Adrenal gland (tissue), 12 donors: ENCODE results near the gene IRGC. TPM values are rescaled to one million over a fixed set of nuclear protein-coding genes. Genes with fewer than 3 reads are reported as not detected.

ENCODE experiments used
- DNase-seq, 7 donors: peaks; one replicate each; pipeline ENCODE4 v3.0.0-alpha.2; 2019 to 2020
- H3K27ac ChIP-seq, 5 donors: fragments of 200-600 bp; sonication (generic) in 4 of 5; 1 replicate in 3 of 5; 2 replicates in 2 of 5; pipeline versions ENCODE4 v1.5.1 to v1.8.0; 2016 to 2020; ENCODE audit warnings: mild to moderate bottlenecking in 1 of 5
- H3K27me3 ChIP-seq: fragments of 200-600 bp; 2 replicates; pipeline ENCODE4 v1.8.0; 2021
- H3K36me3 ChIP-seq, 2 donors: fragments of 200-600 bp; replicated peaks in 1 of 2; 1 replicate in 1 of 2; 2 replicates in 1 of 2; pipeline versions ENCODE4 v1.5.1 to v1.8.0; 2018 to 2022
- H3K4me1 ChIP-seq, 2 donors: fragments of 200-600 bp; replicated peaks in 1 of 2; 1 replicate in 1 of 2; 2 replicates in 1 of 2; pipeline versions ENCODE4 v1.5.1 to v1.8.0; 2018 to 2021
- H3K4me3 ChIP-seq, 4 donors: fragments of 200-600 bp; sonication (generic) in 3 of 4; one replicate each; pipeline ENCODE4 v1.5.1; 2016 to 2018
- H3K9me3 ChIP-seq, 3 donors: fragments of 200-600 bp; sonication (generic) in 1 of 3; replicated peaks in 1 of 3; 1 replicate in 2 of 3; 2 replicates in 1 of 3; pipeline versions ENCODE4 v1.5.1 to v1.8.0; 2016 to 2021
- CTCF ChIP-seq, 6 experiments: fragments of 450-650 bp in 4 of 6; fragments of 200-600 bp in 2 of 6; sonication (generic) in 1 of 6; IDR thresholded peaks; 1 replicate in 5 of 6; 2 replicates in 1 of 6; pipeline versions ENCODE4 v1.5.1 to v1.8.0; 2016 to 2021; ENCODE audit warnings: antibody characterized with exemption in 6 of 6, mild to moderate bottlenecking in 2 of 6, moderate library complexity in 1 of 6
- POLR2A ChIP-seq, 2 donors: fragments of 450-650 bp; IDR thresholded peaks; one replicate each; pipeline ENCODE4 v1.6.1; 2017; ENCODE audit warnings: antibody characterized with exemption in 2 of 2, mild to moderate bottlenecking in 2 of 2, moderate library complexity in 1 of 2
- WGBS, 4 donors: extraction: QIAGEN DNeasy Blood & Tissue Kit in 2 of 4; methylation state at CpG; one replicate each; pipeline versions ENCODE4 v1.1.5 to v1.1.7; 2013 to 2017; 5-methylcytosine and 5-hydroxymethylcytosine counted together
- intact Hi-C, 2 donors: fragments of 100-400 bp; cut with DNase I; formaldehyde crosslinking; loops; one replicate each; pipeline versions ENCODE4 v1.14.1 to v1.15.0; 2022 to 2023
- polyA plus RNA-seq, 3 donors: library from polyadenylated mRNA; stranded (reverse); fragments of 200-250 nt in 2 of 3; fragments of 350-450 nt in 1 of 3; fragmentation: Illumina TruSeq in 1 of 3; extraction: RNeasy Lipid Tissue Mini Kit (QIAGEN cat#74804) in 1 of 3; gene quantifications; one replicate each; pipeline ENCODE4 v1.2.3, GENCODE V29; 2013 to 2014
- total RNA-seq, 9 donors: library from RNA; depleted of rRNA in 4 of 9; stranded (reverse); fragments of >200 nt in 4 of 9; fragments of 120-200 nt in 1 of 9; fragmentation: NEBNext Ultra II Directional in 1 of 9; extraction: Animal tissue kit (Norgen Biotek cat#: 25700) in 1 of 9; gene quantifications; one replicate each; pipeline versions ENCODE4 v1.1.0 to v1.2.4, GENCODE V29; 2013 to 2023
- donor health status: healthy with polysubstance abuse.
- donor health status: Bipolar disorder and iron deficiency.
- donor health status: DM: yes; HTN: yes; CAD: no.
- donor health status: DM: no; HTN: no; CAD: no.
- donor health status: DM: no; HTN: no; CAD: no.
- donor health status: DM: yes; HTN: yes; CAD: no.

Gene IRGC
- total and polyA plus RNA-seq, 12 donors, result not detected

GRCh38 chr19:43768273-43769050, 52.6 kb downstream of the IRGC start:
- peaks cover under 1 to 19% of the 10 kb centered on the region in 2 donors for H3K4me1 ChIP-seq
- intact Hi-C loops, result no loop called here
- DNase-seq, result peak in 1 of 7 donors; percentile 33
- no peaks in the 10 kb centered on the region for H3K27me3 ChIP-seq
- no peaks in the 10 kb centered on the region for H3K9me3 ChIP-seq
- WGBS, 4 donors, result 69 to 77% (median 71%) methylated on average over 14 to 15 of the region's 15 CpGs
- H3K27ac ChIP-seq, result no peak overlapping the region
- H3K36me3 ChIP-seq, result no peaks in the 10 kb centered on the region
- no peak overlapping the region for H3K4me3 ChIP-seq
- no peak for TF ChIP-seq POLR2A (IDR thresholded peaks at IDR 0.05)
- TF ChIP-seq CTCF (IDR thresholded peaks at IDR 0.05), result no peak

DNA sequence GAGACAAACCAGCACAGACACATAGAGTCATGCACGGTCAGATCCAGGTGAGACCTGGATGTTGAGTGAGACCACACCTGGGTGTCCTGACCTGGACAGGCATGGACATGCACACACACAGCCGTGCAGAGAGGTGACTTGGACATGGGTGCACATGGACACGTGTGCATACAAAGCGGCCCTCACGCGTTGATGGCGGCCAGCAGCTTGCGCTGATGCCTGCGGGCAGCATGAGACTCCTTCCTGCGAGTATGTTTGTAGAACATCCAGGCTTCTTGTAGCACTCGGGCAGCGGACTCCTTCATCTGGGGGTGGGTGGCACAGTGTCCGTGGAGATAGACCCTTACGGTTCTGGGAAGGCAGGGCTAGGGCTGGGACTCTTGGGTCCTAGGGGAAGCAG, 53.4 kb downstream of the IRGC start:
- TF ChIP-seq POLR2A (IDR thresholded peaks at IDR 0.05) (no peak), CTCF (IDR thresholded peaks at IDR 0.05) (no peak)
- Histone ChIP-seq H3K27ac (no peak overlapping the region), H3K4me3 (no peak overlapping the region), H3K4me1 (peaks cover 0 to 17% of the 10 kb centered on the region in 2 donors), H3K9me3 (no peaks in the 10 kb centered on the region), H3K36me3 (no peaks in the 10 kb centered on the region), H3K27me3 (no peaks in the 10 kb centered on the region)
- intact Hi-C loops, result no loop called here
- DNase-seq, result no peak
- 89 to 93% (median 91%) methylated on average over 5 to 14 of the region's 14 CpGs for WGBS, 4 donors

Other genes with a start within 250 kb of the IRGC start
- 10 to 100 TPM in 8 of 9 donors, 1 to 10 TPM in 1; 3.5 to 30.7 (median 16.2) TPM for gene PHLDB3, start 211.3 kb upstream of the IRGC start, total RNA-seq
- 10 to 100 TPM in 2 of 3 donors, 1 to 10 TPM in 1; 1.7 to 54.5 (median 33.7) TPM for gene PHLDB3, start 211.3 kb upstream of the IRGC start, polyA plus RNA-seq
- gene ETHE1, start 188.9 kb upstream of the IRGC start, total RNA-seq, result 10 to 100 TPM; 15.9 to 78.7 (median 36.5) TPM
- gene ETHE1, start 188.9 kb upstream of the IRGC start, polyA plus RNA-seq, result 10 to 100 TPM; 18.2 to 20.0 (median 18.4) TPM
- gene ZNF575, start 182.9 kb upstream of the IRGC start, total RNA-seq, result 1 to 10 TPM in 3 of 9 donors, under 1 TPM in 4, not detected in 2; 0.22 to 2.9 (median 0.42) TPM
- 1 to 10 TPM in 2 of 3 donors, under 1 TPM in 1; 0.53 to 2.2 (median 1.2) TPM for gene ZNF575, start 182.9 kb upstream of the IRGC start, polyA plus RNA-seq
- gene XRCC1, start 140.5 kb upstream of the IRGC start, total RNA-seq, result 10 to 100 TPM; 16.6 to 32.2 (median 28.7) TPM
- 10 to 100 TPM; 15.7 to 37.2 (median 31.1) TPM for gene XRCC1, start 140.5 kb upstream of the IRGC start, polyA plus RNA-seq
- gene PINLYP, start 140.3 kb upstream of the IRGC start, total RNA-seq, result 10 to 100 TPM in 1 of 9 donors, 1 to 10 TPM in 6, under 1 TPM in 1, not detected in 1; 0.61 to 11.0 (median 3.0) TPM
- 10 to 100 TPM in 2 of 3 donors, 1 to 10 TPM in 1; 4.3 to 16.0 (median 12.4) TPM for gene PINLYP, start 140.3 kb upstream of the IRGC start, polyA plus RNA-seq
- 10 to 100 TPM; 14.0 to 57.9 (median 23.8) TPM for gene IRGQ, start 119.9 kb upstream of the IRGC start, total RNA-seq
- gene IRGQ, start 119.9 kb upstream of the IRGC start, polyA plus RNA-seq, result 10 to 100 TPM in 1 of 3 donors, 1 to 10 TPM in 2; 7.0 to 12.8 (median 7.4) TPM
- gene ZNF576, start 119.5 kb upstream of the IRGC start, total RNA-seq, result 100 to 1,000 TPM in 1 of 9 donors, 10 to 100 TPM in 8; 15.2 to 114 (median 25.5) TPM
- gene ZNF576, start 119.5 kb upstream of the IRGC start, polyA plus RNA-seq, result 10 to 100 TPM in 2 of 3 donors, 1 to 10 TPM in 1; 9.8 to 13.7 (median 10.8) TPM
- gene SRRM5, start 104.0 kb upstream of the IRGC start, total RNA-seq, result under 1 TPM in 6 of 9 donors, not detected in 3; 0.15 to 0.43 (median 0.18) TPM
- 1 to 10 TPM in 2 of 3 donors, under 1 TPM in 1; 0.53 to 4.7 (median 1.2) TPM for gene SRRM5, start 104.0 kb upstream of the IRGC start, polyA plus RNA-seq
- 10 to 100 TPM; 34.9 to 71.2 (median 57.9) TPM for gene ZNF428, start 96.4 kb upstream of the IRGC start, total RNA-seq
- 100 to 1,000 TPM in 2 of 3 donors, 10 to 100 TPM in 1; 10.3 to 214 (median 148) TPM for gene ZNF428, start 96.4 kb upstream of the IRGC start, polyA plus RNA-seq
- 10 to 100 TPM; 16.6 to 53.9 (median 38.6) TPM for gene CADM4, start 76.2 kb upstream of the IRGC start, total RNA-seq
- 10 to 100 TPM; 21.7 to 92.7 (median 41.4) TPM for gene CADM4, start 76.2 kb upstream of the IRGC start, polyA plus RNA-seq
- 10 to 100 TPM in 6 of 9 donors, 1 to 10 TPM in 3; 4.5 to 25.9 (median 12.1) TPM for gene PLAUR, start 45.9 kb upstream of the IRGC start, total RNA-seq
- gene PLAUR, start 45.9 kb upstream of the IRGC start, polyA plus RNA-seq, result 10 to 100 TPM in 2 of 3 donors, 1 to 10 TPM in 1; 6.3 to 16.3 (median 14.5) TPM
- gene SMG9, start 38.9 kb downstream of the IRGC start, total RNA-seq, result 10 to 100 TPM; 19.4 to 58.5 (median 34.4) TPM
- 10 to 100 TPM; 39.9 to 63.2 (median 51.6) TPM for gene SMG9, start 38.9 kb downstream of the IRGC start, polyA plus RNA-seq
- 1 to 10 TPM in 3 of 9 donors, under 1 TPM in 6; 0.22 to 2.9 (median 0.52) TPM for gene KCNN4, start 64.9 kb downstream of the IRGC start, total RNA-seq
- gene KCNN4, start 64.9 kb downstream of the IRGC start, polyA plus RNA-seq, result 10 to 100 TPM in 1 of 3 donors, 1 to 10 TPM in 1, under 1 TPM in 1; 0.48 to 13.0 (median 3.2) TPM
- gene LYPD5, start 86.4 kb downstream of the IRGC start, total RNA-seq, result 1 to 10 TPM in 5 of 9 donors, under 1 TPM in 3, not detected in 1; 0.35 to 3.0 (median 1.2) TPM
- gene LYPD5, start 86.4 kb downstream of the IRGC start, polyA plus RNA-seq, result under 1 TPM; 0.32 to 0.55 (median 0.40) TPM
- 10 to 100 TPM in 4 of 9 donors, 1 to 10 TPM in 5; 2.8 to 24.1 (median 8.2) TPM for gene ZNF283, start 111.2 kb downstream of the IRGC start, total RNA-seq
- 1 to 10 TPM; 2.4 to 5.5 (median 5.0) TPM for gene ZNF283, start 111.2 kb downstream of the IRGC start, polyA plus RNA-seq
- gene ZNF404, start 167.9 kb downstream of the IRGC start, total RNA-seq, result 1 to 10 TPM in 7 of 9 donors, under 1 TPM in 1, not detected in 1; 0.55 to 6.5 (median 2.3) TPM
- 10 to 100 TPM in 1 of 3 donors, 1 to 10 TPM in 2; 2.1 to 31.4 (median 7.0) TPM for gene ZNF404, start 167.9 kb downstream of the IRGC start, polyA plus RNA-seq
- 10 to 100 TPM; 12.7 to 22.4 (median 17.0) TPM for gene ZNF45, start 219.2 kb downstream of the IRGC start, total RNA-seq
- gene ZNF45, start 219.2 kb downstream of the IRGC start, polyA plus RNA-seq, result 10 to 100 TPM in 1 of 3 donors, 1 to 10 TPM in 2; 5.8 to 16.0 (median 6.5) TPM
- gene ZNF221, start 235.2 kb downstream of the IRGC start, total RNA-seq, result 10 to 100 TPM in 4 of 9 donors, 1 to 10 TPM in 5; 3.8 to 12.8 (median 9.2) TPM
- 1 to 10 TPM; 2.6 to 4.0 (median 3.1) TPM for gene ZNF221, start 235.2 kb downstream of the IRGC start, polyA plus RNA-seq